Measurements from ENCODE around the gene PLCH2. TPM values are rescaled to one million over a fixed set of nuclear protein-coding genes. Genes with fewer than 3 reads are reported as not detected.

Gene PLCH2
- total RNA-seq, 1 experiment from 2014 or later = not detected

GRCh38 chr1:2471159-2471471 is 5.0 kb upstream of the PLCH2 start:
- TF ChIP-seq CTCF (conservative IDR thresholded peaks at IDR 0.05; ENCODE audit: low read depth, low read length) (no peak), EZH2 (IDR thresholded peaks at IDR 0.05; ENCODE audit: borderline replicate concordance, low read depth, low read length, poor library complexity, severe bottlenecking) (no peak)
- H3K27me3 ChIP-seq (replicated peaks; ENCODE audit: insufficient read depth, low read depth, low read length, poor library complexity) = peaks cover 36% of the 10 kb centered on the region
- DNase-seq (ENCODE audit: low spot score) = no peak
- ChIA-PET CTCF (no interaction called here), POLR2A (ENCODE audit: low non-redundant PET) (no interaction called here)
- intact Hi-C loops (cut with micrococcal nuclease; ENCODE audit: unreplicated experiment) = no loop called here
- no peaks in the 10 kb centered on the region for H3K36me3 ChIP-seq (ENCODE audit: insufficient read depth, low read length, poor library complexity, severe bottlenecking)
- no peak overlapping the region for H3K4me3 ChIP-seq (ENCODE audit: low read depth, low read length, poor library complexity, severe bottlenecking)
- no peaks in the 10 kb centered on the region for H3K9me3 ChIP-seq (ENCODE audit: low read depth, low read length, poor library complexity, severe bottlenecking)
- no TSS peak for BruUV-seq (replicated peaks)
- H3K27ac ChIP-seq (ENCODE audit: low read depth, low read length, poor library complexity, severe bottlenecking) = no peak overlapping the region
- H3K4me1 ChIP-seq (ENCODE audit: insufficient read depth, low read length, poor library complexity, severe bottlenecking) = no peaks in the 10 kb centered on the region

DNA sequence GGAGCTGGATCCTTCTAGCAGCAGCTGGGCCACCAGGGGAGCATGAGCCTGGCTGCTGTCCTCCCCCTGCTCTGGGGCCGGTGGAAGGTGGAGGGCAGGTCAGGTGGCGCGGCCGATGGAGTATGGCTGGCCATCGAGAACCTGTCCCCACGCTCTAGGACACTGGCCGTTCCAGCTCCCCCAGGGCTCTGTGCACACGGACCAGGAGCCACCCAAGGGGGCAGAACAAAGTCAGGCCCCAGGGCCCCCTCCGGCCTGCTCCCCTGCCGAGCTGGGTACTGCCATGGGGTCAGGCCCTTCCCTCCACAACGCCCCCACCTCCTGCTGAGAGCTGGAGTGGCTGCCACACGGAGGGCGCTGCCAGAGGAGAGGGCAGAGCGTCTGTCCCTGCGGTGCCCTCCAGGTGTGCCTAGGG is 4.5 kb upstream of the PLCH2 start:
- ChIA-PET CTCF (no interaction called here), POLR2A (ENCODE audit: low non-redundant PET) (no interaction called here)
- no TSS peak for BruUV-seq (replicated peaks)
- peaks cover 32% of the 10 kb centered on the region for H3K27me3 ChIP-seq (replicated peaks; ENCODE audit: insufficient read depth, low read depth, low read length, poor library complexity)
- H3K27ac ChIP-seq (ENCODE audit: low read depth, low read length, poor library complexity, severe bottlenecking) = no peak overlapping the region
- H3K4me3 ChIP-seq (ENCODE audit: low read depth, low read length, poor library complexity, severe bottlenecking) = no peak overlapping the region
- intact Hi-C loops (cut with micrococcal nuclease; ENCODE audit: unreplicated experiment) = no loop called here
- no peak for TF ChIP-seq CTCF (conservative IDR thresholded peaks at IDR 0.05; ENCODE audit: low read depth, low read length)
- no peak for TF ChIP-seq EZH2 (IDR thresholded peaks at IDR 0.05; ENCODE audit: borderline replicate concordance, low read depth, low read length, poor library complexity, severe bottlenecking)
- DNase-seq (ENCODE audit: low spot score) = no peak
- H3K36me3 ChIP-seq (ENCODE audit: insufficient read depth, low read length, poor library complexity, severe bottlenecking) = no peaks in the 10 kb centered on the region
- no peaks in the 10 kb centered on the region for H3K4me1 ChIP-seq (ENCODE audit: insufficient read depth, low read length, poor library complexity, severe bottlenecking)
- H3K9me3 ChIP-seq (ENCODE audit: low read depth, low read length, poor library complexity, severe bottlenecking) = no peaks in the 10 kb centered on the region

GRCh38 chr1:2472109-2472508 is 4.0 kb upstream of the PLCH2 start:
- CTCF ChIA-PET = no interaction called here
- Histone ChIP-seq H3K4me3 (ENCODE audit: low read depth, low read length, poor library complexity, severe bottlenecking) (no peak overlapping the region), H3K4me1 (ENCODE audit: insufficient read depth, low read length, poor library complexity, severe bottlenecking) (no peaks in the 10 kb centered on the region), H3K27me3 (replicated peaks; ENCODE audit: insufficient read depth, low read depth, low read length, poor library complexity) (peaks cover 28% of the 10 kb centered on the region), H3K27ac (ENCODE audit: low read depth, low read length, poor library complexity, severe bottlenecking) (no peak overlapping the region), H3K36me3 (ENCODE audit: insufficient read depth, low read length, poor library complexity, severe bottlenecking) (no peaks in the 10 kb centered on the region), H3K9me3 (ENCODE audit: low read depth, low read length, poor library complexity, severe bottlenecking) (no peaks in the 10 kb centered on the region)
- no peak for DNase-seq (ENCODE audit: low spot score)
- TF ChIP-seq CTCF (conservative IDR thresholded peaks at IDR 0.05; ENCODE audit: low read depth, low read length) = no peak
- TF ChIP-seq EZH2 (IDR thresholded peaks at IDR 0.05; ENCODE audit: borderline replicate concordance, low read depth, low read length, poor library complexity, severe bottlenecking) = no peak
- POLR2A ChIA-PET (ENCODE audit: low non-redundant PET) = no interaction called here
- intact Hi-C loops (cut with micrococcal nuclease; ENCODE audit: unreplicated experiment) = no loop called here
- no TSS peak for BruUV-seq (replicated peaks)

Data from A673 (cell line).